ENCODE measurements around the gene KSR1. TPM values are rescaled to one million over a fixed set of nuclear protein-coding genes. Genes with fewer than 3 reads are reported as not detected.
"Not testable (repeated sequence)": the region's sequence is repeated elsewhere in the genome, so short reads cannot be mapped to it uniquely, and the experiment has no call there.

Gene KSR1
- polyA plus RNA-seq, 1 donor from 2014 or later, result 9.2 TPM

- Histone ChIP-seq H3K4me2 (ENCODE audit: low read length) (no peak overlapping the region), H3K36me3 (ENCODE audit: insufficient read depth, low read length) (no peaks in the 10 kb centered on the region), H3K9ac (ENCODE audit: low read length) (no peak overlapping the region), H3F3A (ENCODE audit: insufficient read depth, low read length, poor library complexity, severe bottlenecking) (no peaks in the 10 kb centered on the region), H3K79me2 (replicated peaks; ENCODE audit: insufficient read depth, low read length) (no peaks in the 10 kb centered on the region), H4K20me1 (ENCODE audit: insufficient read depth) (no peaks in the 10 kb centered on the region), H3K9me3 (ENCODE audit: low read length) (no peaks in the 10 kb centered on the region), H3K27me3 (ENCODE audit: insufficient read depth, low read depth, low read length) (no peaks in the 10 kb centered on the region), H2AFZ (ENCODE audit: low read depth, low read length) (no peak overlapping the region), H3K4me3 (ENCODE audit: low read length) (no peak overlapping the region), H3K27ac (ENCODE audit: low read length) (no peak overlapping the region), H3K9me2 (ENCODE audit: insufficient read depth, low read length) (no peaks in the 10 kb centered on the region)
- TF ChIP-seq SMC3 (conservative IDR thresholded peaks at IDR 0.05; ENCODE audit: poor library complexity) (no peak), EZH2 (IDR thresholded peaks at IDR 0.05; ENCODE audit: borderline replicate concordance, insufficient read depth, low read length, poor library complexity, severe bottlenecking) (no peak), TAF1 (IDR thresholded peaks at IDR 0.05; ENCODE audit: low read depth) (no peak), POLR2AphosphoS5 (IDR thresholded peaks at IDR 0.05) (no peak), EP300 (conservative IDR thresholded peaks at IDR 0.05; ENCODE audit: poor library complexity, severe bottlenecking) (no peak), MXI1 (conservative IDR thresholded peaks at IDR 0.05; ENCODE audit: poor library complexity, severe bottlenecking) (no peak), CTCF (IDR thresholded peaks at IDR 0.05; ENCODE audit: poor library complexity, severe bottlenecking) (no peak), REST (IDR thresholded peaks at IDR 0.05; ENCODE audit: borderline replicate concordance) (no peak)
Measured at GRCh38 chr17:27425991-27426390, 30.3 kb upstream of the KSR1 start.

- H3K9me2 ChIP-seq (ENCODE audit: insufficient read depth, low read length); H3K27ac ChIP-seq (ENCODE audit: low read length); H3F3A ChIP-seq (ENCODE audit: insufficient read depth, low read length, poor library complexity, severe bottlenecking); H3K9ac ChIP-seq (ENCODE audit: low read length); H3K4me3 ChIP-seq (ENCODE audit: low read length); H3K79me2 ChIP-seq (replicated peaks; ENCODE audit: insufficient read depth, low read length); H2AFZ ChIP-seq (ENCODE audit: low read depth, low read length); H3K4me2 ChIP-seq (ENCODE audit: low read length); H3K9me3 ChIP-seq (ENCODE audit: low read length); H3K36me3 ChIP-seq (ENCODE audit: insufficient read depth, low read length); H4K20me1 ChIP-seq (ENCODE audit: insufficient read depth); H3K27me3 ChIP-seq (ENCODE audit: insufficient read depth, low read depth, low read length): not testable (repeated sequence)
Measured at GRCh38 chr17:27426471-27426870, 29.8 kb upstream of the KSR1 start.

- H3K27me3 ChIP-seq (ENCODE audit: insufficient read depth, low read depth, low read length); H3K27ac ChIP-seq (ENCODE audit: low read length); H3K79me2 ChIP-seq (replicated peaks; ENCODE audit: insufficient read depth, low read length); H4K20me1 ChIP-seq (ENCODE audit: insufficient read depth); H3K36me3 ChIP-seq (ENCODE audit: insufficient read depth, low read length); H3K9me2 ChIP-seq (ENCODE audit: insufficient read depth, low read length); H3K4me2 ChIP-seq (ENCODE audit: low read length); H3F3A ChIP-seq (ENCODE audit: insufficient read depth, low read length, poor library complexity, severe bottlenecking); H2AFZ ChIP-seq (ENCODE audit: low read depth, low read length); H3K9me3 ChIP-seq (ENCODE audit: low read length); H3K9ac ChIP-seq (ENCODE audit: low read length); H3K4me3 ChIP-seq (ENCODE audit: low read length): not testable (repeated sequence)
Measured at GRCh38 chr17:27427166-27427862, 28.9 kb upstream of the KSR1 start.
